ENCODE measurements around the gene WDR72.
"Not testable (repeated sequence)": the region's sequence is repeated elsewhere in the genome, so short reads cannot be mapped to it uniquely, and the experiment has no call there.

WDR72 gene

GRCh38 chr15:53588773-53589172 lies 170.7 kb downstream of the WDR72 start:
- DNase-seq = no peak

- DNase-seq = no peak
Measured at GRCh38 chr15:53586799-53587198, 172.7 kb downstream of the WDR72 start.

GRCh38 chr15:53581513-53581912 lies 177.9 kb downstream of the WDR72 start:
- DNase-seq = no peak

GRCh38 chr15:53580366-53580765 lies 179.1 kb downstream of the WDR72 start:
- no peak for DNase-seq

- DNase-seq = no peak
Measured at GRCh38 chr15:53576841-53577240, 182.6 kb downstream of the WDR72 start.

DNA sequence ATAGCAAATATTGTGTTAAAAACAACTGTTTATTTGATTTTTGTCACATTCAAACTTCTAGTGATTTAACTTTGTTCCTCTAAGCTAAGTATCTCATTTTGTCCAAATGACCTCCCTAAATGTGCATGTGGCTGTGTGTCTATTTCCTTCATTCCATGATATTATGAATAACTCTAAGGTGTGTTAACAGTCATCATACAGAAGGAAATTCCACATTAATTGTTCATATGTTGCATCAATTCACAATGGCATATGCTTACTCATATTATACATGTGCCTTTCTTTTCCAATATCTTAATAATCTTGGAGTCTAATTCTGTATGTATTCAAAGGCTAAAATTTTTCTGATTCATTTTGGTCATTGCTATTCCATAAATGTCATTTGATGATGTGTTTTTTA lies 186.4 kb downstream of the WDR72 start:
- DNase-seq = no peak

- DNase-seq = no peak
Measured at GRCh38 chr15:53569751-53570480, 189.5 kb downstream of the WDR72 start.

- no peak for DNase-seq
Measured at GRCh38 chr15:53566912-53567311, 192.6 kb downstream of the WDR72 start.

DNA sequence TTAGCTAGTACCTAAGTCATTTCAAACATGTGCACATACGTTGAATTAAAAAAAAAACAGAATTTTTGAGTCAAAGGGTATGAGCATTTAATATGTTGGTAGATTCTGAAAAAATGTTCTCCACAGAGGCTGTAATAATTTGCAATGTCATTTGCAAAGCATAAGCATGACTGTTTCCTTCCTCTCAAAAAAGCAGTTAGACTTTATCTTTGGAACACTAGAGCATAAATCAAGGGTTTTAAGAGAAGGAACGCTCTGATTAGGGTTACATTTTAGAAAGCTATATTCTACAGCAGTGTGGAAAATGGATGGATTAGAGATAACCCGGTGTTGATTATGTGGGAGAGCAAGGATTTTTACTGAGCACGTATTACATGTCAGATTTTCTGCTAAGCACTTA lies 193.7 kb downstream of the WDR72 start:
- DNase-seq = no peak

DNA sequence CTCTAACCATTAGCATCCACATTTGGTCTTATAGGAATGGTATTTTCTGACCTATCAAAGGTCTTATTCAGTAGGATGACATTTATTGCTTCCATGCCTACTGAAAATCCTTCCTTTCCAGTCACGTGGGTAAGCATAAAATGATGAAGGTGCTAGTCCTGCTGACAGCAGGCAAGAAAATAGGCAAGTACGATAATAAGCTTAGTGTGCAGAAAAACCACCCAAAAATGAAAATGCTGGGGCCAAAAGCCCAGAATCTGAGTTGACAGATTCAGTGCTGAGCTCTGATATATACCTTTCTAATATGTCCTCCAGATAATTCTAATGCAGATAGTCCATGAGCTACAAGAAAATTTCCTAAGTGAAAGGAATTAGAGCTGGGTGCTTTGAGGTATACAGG lies 194.8 kb downstream of the WDR72 start:
- DNase-seq = no peak

GRCh38 chr15:53563627-53564026 lies 195.8 kb downstream of the WDR72 start:
- no peak for DNase-seq

DNA sequence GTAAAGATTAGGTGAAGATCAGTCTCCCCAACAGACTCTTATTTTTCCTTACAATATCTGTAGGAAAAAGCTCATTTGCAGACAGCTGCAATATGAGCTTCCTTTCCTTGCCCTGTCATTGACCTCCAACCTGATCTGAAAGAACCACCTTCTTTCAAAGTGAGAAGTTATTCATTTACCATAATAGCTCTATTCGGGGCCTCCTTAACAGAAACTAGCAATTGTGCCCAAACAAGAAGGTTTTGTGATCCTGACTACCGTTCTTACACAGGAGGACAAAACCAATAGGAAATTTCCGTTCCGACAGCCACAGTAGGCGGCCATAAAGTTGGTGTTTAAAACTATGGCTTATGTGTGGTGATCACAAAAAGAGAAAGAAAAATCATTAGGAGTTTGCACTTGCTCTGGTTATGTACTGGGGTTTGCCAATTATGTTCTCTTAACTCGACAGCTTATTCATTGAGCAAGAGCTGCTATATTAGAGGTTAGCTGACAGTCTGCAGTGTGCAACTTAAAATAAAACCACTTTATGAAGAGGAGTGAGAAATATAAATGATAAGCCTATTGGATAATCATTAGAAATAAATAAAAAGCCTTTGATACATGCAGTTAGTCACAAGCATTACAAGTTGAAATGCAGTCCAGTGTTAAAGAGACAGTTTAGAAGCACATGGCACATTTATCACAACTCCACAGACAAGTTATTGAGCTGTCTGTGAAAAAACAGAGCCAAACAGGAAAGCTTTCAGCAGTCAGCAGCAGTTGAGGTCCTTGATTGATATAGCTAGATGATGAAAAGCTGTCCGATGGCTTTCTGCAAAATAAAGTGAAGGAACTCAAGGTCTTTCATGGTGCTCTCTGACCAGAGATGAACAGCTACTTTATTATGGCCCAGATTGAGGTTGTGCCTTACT lies 199.8 kb downstream of the WDR72 start:
- DNase-seq = no peak

DNA sequence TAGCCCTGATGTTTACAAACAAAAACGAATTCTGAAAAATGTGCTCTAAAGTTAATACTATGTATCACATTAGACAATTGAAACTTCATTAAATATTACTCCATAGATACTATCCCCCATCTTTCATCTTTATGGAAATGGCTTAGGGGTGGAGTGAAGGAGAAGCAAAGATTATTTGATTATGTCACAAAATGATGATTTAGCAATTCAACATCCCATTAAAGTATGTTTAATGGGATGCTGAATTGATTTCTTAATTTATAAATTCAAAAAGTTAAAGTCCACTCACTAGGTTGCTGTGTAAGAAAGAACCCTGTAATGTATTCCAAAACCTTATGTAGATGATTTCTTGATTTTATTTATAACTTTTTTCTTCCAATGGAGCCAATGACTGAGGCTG lies 201.1 kb downstream of the WDR72 start:
- no peak for DNase-seq

DNA sequence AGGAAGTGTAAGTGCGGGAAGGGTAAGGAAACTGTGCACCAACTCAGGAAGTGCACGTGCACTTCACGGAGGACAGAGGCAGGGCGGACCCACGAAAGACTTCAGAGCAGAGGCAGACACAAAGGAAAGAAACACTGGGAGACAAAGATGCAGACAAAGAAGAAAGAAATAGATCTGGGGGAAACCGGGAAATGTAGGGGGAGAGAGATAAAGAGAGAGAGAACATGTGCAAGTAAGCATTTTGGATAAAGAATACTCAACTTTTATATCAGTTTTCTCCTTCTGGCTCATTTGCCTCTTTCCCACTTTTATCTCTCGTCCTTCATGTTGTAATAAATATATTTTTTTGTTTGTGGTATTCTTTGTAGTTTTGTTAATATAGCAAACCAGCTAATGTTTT lies 204.2 kb downstream of the WDR72 start:
- DNase-seq = no peak

GRCh38 chr15:53549697-53550305 lies 209.7 kb downstream of the WDR72 start:
- DNase-seq = no peak

- DNase-seq = no peak
Measured at GRCh38 chr15:53548236-53548635, 211.2 kb downstream of the WDR72 start.

DNA sequence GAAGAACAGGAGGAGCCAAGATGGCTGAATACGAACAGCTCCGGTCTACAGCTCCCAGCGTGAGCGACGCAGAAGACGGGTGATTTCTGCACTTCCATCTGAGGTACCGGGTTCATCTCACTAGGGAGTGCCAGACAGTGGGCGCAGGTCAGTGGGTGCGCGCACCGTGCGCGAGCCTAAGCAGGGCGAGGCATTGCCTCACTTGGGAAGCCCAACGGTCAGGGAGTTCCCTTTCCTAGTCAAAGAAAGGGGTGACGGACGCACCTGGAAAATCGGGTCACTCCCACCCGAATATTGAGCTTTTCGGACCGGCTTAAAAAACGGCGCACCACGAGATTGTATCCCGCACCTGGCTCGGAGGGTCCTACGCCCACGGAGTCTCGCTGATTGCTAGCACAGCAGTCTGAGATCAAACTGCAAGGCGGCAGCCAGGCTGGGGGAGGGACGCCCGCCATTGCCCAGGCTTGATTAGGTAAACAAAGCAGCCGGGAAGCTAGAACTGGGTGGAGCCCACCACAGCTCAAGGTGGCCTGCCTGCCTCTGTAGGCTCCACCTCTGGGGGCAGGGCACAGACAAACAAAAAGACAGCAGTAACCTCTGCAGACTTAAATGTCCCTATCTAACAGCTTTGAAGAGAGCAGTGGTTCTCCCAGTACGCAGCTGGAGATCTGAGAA lies 218.7 kb downstream of the WDR72 start:
- DNase-seq = not testable (repeated sequence)

GRCh38 chr15:53539878-53540277 lies 219.6 kb downstream of the WDR72 start:
- DNase-seq = no peak

- DNase-seq = no peak
Measured at GRCh38 chr15:53536479-53537120, 222.9 kb downstream of the WDR72 start.

- DNase-seq = no peak
Measured at GRCh38 chr15:53535886-53536285, 223.6 kb downstream of the WDR72 start.

DNA sequence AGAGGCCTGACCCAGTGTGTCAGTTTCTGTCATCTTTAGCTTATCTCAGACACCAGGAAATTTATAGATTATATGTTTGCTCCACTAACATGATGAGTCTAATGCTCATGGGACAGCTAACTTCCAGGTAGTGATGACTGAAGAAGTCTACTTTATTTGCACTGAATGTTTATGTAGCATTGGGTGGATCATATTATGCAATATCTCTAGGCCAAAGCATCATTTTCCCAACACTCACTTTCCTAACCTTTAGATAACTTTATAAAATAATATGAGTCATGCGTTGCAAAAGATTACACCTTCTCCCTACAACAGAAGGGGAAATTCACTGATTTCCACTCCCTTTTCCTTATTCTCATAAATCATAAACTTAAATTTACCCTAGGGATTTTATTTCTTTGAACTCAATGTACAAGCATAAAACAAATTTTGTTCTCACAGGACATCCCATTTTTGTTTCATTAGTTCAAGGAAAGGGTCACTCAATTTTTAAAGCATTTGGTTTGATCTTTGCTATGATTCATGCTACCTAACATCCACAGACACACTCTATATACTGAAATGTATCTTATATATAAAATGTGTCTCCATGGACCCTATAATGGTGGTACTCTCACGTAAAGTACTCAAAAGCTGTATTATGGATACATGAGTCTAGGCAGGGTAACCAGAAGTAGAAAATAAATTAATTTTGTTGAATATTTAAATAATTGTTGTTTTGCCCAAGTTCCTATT lies 225.2 kb downstream of the WDR72 start:
- DNase-seq = no peak

DNA sequence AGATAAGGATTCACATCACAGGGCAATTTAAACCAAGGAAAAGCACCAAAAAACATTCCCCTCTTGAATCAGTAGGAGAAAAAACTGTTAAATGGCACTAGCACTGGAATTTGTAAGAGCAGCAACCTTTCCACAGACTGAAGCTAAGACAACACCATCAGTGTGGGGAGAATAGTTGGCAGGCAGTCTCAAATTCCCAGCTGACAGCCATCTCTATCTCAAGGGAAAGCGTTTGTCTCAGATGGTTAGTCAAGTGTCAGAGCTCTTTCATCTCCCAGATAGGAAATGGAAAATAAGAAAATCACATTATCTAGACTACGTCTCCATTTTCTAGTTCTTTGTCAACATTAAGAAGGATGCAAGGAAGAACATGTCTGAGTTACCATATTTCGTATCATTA lies 228.7 kb downstream of the WDR72 start:
- no peak for DNase-seq
